HG03571 (cell line): Measurements from ENCODE around the gene CXorf66.
"Not testable (repeated sequence)": the region's sequence is repeated elsewhere in the genome, so short reads cannot be mapped to it uniquely, and the experiment has no call there.

Experiments
- ATAC-seq: cut with Tn5 transposase; IDR thresholded peaks from one replicate; pipeline ENCODE4 v1.9.1; 2021; ENCODE audit not compliant: unreplicated experiment

The CXorf66 gene, protein sequence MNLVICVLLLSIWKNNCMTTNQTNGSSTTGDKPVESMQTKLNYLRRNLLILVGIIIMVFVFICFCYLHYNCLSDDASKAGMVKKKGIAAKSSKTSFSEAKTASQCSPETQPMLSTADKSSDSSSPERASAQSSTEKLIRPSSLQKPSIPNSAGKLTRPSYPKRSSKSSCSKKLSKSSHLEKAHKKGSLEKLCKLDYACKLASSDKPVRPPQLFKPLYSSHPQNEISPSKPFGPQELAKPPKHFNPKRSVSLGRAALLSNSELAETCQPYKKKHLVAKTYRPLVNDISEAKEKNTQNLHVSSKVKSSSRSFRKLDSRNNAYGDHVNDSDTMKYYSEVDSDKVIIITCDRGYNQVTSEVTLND

DNA sequence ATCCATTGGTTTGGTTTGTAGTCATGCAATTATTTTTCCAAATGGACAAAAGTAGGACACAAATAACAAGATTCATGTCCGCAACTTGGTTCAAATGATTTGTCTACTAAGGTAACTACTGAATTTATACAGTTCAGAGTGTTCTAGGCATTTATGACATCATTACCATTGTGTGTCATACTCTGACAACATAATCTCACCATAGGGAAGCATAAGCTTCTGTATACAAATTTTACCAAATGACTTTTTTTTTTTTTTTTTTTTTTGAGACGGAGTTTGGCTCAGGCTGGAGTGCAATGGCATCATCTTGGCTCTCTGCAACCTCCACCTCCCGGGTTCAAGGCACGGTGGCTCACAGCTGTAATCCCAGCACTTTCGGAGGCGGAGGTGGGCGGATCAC lies at the start of gene CXorf66:
TSS of gene CXorf66 (minus strand) at position 101 of the 400 bp plus-strand sequence. CDS start at position 76, 25 bp downstream.
- no peak for ATAC-seq

DNA sequence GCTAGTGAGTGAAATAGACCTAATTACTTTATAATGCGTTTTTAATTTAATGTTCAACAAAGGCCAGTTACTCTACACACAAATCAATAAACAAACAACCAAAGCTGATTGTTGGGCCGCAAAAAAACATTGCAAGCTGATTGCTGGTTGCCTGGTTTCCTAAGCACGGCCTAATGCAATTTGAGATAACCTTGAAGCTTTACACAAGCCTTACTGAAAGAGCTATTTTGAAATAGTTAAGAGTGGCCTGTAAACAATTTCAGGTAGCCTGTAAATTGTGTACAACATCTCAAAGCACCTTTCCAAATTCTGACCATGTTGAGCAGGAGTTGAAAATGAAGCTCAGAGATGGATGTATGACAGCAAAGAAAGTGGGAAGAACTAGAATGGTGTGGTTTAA lies 17.5 kb upstream of the CXorf66 start:
- no peak for ATAC-seq

DNA sequence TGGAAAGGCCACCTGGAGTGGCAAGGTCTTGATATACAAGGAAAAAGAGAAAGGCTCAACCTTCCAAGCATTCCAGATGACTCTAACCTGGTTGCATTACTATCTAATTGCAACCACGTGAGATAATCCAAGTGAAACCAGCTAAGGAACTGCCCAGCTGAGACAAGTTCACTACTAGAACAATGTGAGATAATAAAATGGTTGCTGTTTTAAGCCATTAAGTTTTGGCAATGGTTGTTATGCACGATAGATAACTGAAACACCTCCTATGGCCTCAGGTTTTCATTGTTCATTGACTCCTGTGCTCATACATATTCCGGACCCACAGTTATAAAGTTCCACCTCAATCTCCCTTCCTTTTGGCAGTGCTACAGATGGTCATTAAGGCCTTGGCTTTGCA lies 9.2 kb upstream of the CXorf66 start:
- ATAC-seq = no peak

DNA sequence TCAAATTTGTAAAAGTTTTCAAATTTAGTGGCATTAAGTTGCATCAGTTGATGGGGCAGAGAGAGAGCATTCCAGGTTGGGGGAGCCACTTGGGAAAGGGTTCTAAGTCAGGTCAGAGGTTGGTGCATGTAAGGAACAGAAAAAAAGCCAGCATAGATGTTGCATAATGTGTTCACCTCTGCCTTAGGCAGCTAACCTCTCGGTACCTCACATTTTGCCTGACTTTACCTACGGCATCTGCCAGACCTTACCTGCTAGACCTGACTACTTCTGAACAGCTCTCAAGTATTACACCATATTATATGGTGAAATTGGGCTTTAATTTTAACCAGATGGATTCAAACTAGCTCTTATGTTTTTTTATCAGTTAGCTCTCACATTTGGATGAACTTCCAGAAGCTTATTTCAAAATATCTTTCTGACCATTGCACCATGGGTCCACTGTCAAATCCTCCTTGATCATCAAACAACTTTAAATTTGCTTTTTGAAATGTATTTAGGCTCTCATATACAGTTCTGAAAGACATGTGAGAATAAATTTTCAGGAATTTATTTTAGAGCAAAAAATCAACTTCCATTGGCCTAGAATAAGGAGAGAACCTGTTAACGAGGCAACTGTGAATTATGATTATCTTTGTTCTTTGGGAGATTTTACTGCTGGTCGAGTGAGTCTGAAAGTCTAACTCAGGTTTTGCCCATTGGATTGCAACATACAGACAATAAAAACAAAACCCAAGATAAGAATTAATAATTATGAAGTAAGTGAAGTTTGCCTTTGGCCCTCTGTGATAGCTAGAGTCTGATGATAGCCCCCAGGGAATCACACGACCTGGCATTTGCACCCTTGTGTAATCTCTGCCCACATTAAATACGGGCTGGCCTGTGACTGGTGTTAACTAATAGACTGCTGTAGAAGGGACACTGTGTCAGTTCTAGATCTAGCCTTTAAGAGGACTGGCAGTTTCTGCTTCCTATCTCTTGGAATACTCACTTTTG lies 7.6 kb upstream of the CXorf66 start:
- ATAC-seq = no peak

DNA sequence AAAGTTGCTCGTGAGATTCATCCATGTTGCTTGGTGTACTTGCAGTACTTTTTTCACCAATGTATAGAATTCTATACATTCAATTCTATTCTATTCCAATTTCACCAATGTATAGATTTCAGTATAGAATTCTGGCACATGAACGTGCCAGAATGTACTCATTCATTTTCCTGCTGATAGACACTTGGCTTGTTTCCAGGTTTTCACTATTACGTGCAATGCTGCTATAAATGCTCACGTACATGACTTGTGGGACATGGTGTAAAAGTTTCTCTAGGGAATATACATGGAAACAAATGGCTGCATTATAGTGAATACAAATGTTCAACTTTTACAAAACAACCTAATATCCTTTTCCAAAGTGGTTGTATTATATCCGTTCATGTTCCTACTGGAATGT lies 6.8 kb upstream of the CXorf66 start:
- no peak for ATAC-seq

DNA sequence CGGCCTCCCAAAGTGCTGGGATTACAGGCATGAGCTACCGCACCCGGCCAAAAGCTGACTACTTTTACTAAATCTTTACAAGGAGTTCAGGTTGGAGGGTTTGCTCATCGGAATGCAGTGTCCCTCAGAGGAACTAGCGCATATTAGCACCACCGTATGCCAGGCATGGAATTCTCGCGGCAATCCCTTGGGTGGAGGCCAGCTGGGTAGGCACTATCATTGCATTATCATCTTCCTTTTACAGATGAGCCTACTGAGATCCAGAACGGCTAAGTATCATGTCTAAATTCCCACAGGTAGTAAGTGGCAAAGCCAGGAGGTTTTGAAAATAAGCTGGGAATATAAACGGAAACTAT lies 6.1 kb upstream of the CXorf66 start:
- ATAC-seq = no peak

DNA sequence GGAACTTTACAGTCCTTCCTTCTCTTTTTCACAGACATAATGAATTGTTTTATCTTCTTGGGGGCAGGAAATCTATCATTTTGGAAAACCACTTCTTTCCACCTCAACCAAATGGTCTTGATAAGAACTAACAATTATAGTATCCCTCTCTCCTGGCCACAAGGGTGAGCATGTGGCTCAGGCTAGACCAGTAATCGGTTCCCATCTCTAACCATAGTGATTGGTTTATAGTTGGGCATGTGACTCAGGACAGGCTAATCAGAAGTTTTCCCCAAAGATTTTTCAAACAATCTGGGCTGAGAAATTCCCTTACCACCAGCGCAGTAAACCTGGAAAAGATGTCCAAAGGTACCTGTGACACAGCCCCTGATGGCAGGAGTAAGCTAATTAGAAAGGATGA lies 4.0 kb upstream of the CXorf66 start:
- no peak for ATAC-seq

DNA sequence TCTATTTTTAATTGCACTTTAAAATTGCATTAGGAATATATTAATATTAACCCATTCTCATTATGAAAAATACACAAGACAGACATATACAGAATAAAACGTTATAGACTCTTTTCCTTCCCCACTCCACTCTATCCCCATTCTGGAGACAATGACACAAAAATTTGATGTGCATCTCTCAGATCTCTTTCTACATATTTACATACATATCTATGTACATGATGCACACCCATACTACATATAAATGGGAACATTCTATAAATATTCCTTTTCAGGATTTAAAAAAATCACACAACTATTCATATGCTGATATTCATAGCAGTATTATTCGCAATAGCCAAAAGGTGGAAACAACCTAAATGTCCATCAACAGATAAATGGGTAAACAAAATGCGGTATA lies 2.4 kb upstream of the CXorf66 start:
- ATAC-seq = no peak

DNA sequence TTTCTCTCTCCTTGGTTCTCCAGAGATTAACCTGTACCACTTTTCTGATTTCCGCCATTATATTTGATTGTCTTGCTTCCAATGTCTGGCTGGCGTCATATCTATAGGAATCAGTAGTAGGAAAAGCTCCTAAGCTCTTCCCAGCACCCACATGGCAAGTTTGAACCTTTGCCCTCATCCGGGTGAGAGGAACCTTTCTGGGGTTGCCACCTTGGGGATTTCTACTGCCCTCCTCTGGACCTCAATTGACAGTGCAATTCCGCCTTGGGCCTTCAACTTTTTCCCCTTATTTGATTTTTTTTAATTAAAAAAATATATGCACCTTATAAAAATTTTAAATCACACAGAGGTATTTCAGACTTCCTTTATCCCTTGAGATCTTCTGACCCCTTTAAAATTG lies 2.0 kb upstream of the CXorf66 start:
- ATAC-seq = no peak

DNA sequence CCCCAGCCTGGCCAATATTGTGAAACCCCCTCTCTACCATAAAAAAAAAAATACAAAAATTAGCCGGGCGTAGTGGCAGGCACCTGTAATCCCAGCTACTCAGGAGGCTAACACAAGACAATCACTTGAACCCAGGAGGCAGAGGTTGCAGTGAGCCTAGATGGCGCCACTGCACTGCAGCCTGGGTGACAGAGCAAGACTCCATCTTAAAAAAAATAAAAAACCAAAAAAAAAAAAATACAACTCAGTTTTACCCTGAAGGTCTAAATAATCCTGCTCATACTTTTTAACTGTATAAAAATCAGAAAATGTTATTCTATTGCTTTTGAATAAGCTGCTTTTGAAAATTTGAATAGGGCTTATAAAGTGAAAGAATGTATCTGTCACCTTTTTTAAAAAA lies 838 bp upstream of the CXorf66 start:
- not testable (repeated sequence) for ATAC-seq

DNA sequence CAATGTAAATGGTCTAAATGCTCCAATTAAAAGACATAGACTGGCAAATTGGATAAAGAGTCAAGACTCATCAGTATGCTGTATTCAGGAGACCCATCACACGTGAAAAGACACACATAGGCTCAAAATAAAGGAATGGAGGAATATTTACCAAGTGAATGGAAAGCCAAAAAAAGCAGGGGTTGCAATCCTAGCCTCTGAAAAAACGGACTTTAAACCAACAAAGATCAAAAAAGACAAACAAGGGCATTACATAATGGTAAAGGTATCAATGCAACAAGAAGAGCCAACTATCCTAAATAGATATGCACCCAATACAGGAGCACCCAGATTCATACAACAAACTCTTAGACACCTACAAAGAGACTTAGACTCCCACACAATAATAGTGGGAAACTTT lies 4.2 kb downstream of the CXorf66 start:
- not testable (repeated sequence) for ATAC-seq

DNA sequence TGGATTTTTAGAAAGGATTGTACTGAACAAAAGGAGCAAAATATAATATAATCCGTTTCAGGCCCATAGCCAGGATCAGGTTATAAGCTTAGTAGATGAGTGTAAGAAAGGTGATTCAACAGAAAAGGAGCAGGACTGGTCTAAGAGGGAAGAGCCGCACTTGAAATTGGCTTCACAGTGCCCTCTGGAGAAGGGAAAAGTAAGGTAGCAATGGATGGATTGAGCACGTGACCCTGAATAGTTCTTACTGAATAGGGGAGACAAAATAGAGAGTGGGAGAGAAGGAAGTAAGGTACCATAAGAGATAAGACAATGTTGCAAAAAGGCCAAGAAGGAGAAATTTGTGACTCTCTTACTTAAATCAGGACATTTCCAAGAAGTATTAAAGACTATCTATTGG lies 15.6 kb downstream of the CXorf66 start:
- ATAC-seq = no peak

DNA sequence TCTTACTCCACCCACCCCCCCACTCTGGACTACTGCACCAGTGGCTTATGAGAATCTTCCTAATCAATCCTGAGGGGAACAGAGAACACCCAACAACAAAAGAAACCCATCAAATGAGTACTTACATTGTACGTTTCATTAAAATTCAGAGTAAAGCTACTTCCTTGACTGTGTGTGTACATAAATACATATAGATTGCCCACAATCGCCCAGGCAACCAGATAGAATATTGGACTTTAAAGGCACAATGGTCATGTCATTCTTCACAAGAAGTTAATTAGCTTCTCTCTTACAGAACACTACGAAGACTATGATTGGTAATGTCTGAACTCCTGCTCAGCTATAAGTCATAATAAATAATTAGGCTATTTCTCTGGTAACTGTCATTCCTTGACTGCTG lies 20.2 kb downstream of the CXorf66 start:
- ATAC-seq = no peak

DNA sequence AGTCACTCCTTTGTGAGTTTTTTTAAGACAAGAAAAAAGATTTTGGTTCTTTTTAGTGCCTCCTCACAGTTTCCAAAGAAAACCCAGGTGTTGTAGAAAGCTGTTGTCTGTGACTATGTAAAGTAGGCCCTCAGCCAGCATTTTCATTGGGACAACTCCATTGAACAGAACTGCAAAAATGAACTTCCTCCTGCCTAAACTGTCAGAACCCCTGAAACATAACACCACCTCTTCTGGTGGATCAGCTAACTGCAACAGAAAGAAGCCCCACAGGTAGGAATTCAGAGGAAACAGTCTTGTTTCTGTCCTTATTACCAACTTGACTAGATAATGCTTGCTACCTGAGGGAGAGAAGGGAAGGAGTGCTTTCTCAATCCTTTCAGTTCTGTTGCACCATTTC lies 29.1 kb downstream of the CXorf66 start:
- ATAC-seq = no peak

DNA sequence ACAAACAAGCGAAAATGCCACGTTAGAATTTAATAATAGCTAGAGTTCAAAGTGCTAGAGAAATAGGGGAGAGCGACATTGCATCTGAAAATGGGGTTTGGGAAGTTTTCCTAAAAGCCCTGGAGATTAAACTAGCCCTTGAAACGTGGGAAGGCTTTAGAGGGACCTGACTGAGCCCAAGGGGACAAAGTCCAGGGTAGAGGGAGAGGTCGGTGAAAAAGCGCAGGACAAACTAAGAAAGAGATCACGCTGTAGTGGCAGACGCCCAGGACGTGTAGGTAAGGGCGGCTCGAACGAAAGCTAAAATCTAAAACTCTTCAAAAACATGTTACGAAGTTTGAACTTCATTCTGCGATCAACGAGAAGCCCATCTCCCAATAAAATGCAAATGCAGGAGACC lies 31.4 kb downstream of the CXorf66 start:
- no peak for ATAC-seq

DNA sequence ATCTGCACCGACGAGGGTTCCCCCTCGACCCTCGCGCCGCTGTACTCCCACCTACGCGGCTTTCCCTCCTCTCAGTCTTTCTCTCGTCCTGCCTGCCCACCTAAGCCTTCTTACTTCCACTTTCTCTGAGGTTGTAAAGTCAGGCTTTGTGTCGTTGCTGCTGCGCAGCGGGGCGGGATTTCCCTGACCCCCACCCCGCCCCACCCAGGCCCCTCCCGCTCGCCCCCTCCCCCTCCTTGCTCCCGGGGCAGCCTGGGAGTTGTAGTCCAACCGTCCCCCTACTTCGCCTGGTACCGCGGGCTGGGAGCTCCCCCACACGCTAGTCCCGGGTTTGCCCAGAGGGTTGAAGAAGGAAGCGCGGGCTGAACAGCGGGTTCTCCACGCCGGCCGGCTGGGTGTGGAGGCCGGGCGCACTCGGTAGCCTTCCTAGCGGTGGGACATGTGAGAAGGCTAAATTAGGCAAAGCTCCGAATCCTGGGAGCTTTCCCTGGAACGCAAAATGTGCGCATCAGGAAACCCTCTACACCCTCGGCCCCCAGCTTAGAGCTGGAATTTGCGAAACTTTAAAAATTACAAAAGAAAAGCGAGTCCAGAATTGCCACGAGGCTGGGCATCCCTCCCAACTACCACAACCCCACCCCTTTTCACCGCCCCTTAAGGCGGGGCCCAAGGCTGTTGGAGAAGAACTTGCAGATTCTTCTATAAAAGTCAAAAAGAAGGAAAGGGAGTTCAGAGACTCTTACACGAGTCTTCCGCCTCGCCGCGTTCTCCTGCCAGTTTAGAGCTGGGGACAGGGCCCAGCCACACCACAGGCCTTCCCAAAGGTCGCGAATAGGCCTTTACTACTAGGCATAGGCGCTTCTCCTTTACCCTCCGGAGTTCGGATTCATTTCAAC lies 32.2 kb downstream of the CXorf66 start, which contains the start of gene ATP11C:
TSS of gene ATP11C (minus strand) at position 153 of the 896 bp plus-strand sequence. CDS start 1,011 bp downstream, outside the sequence.
- peak; percentile 75 for ATAC-seq

DNA sequence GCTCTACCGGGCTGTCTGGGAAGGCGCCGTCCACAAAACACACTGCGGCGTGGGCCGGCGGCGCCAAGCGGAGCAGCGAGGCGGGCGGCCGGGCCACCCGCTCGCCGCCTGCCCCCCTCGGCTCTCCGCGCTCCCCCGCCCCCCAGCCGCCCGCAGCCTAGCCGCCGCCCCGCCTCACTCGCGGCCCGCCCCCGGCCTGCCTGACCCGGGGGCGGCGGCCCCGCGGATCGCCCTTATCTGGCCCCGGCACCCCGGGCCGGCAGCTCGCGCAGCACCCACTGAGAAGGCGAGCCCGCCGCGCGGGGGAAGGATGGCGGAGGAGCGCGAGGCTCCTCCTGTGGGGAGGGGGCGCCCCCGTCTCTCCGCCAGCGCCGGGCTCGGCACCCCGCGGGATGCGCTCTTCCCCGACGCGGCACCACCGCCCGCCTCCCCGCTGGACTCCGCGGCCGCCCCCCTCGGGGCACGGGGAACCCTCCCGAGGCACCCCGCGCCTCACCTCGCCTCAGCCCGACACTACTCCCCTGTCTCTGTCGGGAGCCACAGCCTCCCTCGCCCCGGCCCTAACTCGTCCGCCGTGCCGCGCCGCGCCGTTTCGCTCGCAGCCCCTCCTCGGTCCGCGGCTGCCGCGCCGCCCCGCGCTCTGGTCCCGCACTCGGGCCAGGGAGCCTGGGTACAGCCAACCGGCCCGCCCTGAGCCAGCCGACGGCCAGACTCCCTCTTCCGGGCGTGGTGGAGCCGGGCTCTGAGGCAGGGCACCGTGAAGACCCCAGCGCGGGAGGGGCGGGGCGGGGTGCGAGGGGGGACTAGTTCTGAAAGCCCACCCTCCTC lies 33.0 kb downstream of the CXorf66 start:
- ATAC-seq = peak; percentile 41

DNA sequence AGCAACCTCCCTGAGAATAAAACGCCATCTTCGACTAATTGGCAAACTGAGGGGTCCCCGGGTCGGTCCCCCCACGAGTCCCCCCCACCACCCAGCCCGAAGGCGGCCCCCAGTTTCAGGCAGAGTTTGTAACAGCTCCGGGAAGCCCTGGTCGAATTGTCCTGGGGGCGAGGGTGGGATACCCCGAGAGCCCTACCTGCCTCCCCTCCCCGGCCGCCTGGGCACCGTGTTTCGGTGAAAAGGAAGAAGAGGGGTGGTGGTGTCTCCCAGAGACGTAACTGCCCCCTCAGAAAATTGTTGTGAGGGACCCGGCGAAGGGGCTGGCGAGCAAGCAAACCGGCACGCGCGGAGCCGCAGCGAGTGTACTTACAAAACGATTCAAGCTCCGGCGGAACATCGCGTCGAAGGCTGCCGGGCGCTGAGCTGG lies 33.7 kb downstream of the CXorf66 start:
- no peak for ATAC-seq

DNA sequence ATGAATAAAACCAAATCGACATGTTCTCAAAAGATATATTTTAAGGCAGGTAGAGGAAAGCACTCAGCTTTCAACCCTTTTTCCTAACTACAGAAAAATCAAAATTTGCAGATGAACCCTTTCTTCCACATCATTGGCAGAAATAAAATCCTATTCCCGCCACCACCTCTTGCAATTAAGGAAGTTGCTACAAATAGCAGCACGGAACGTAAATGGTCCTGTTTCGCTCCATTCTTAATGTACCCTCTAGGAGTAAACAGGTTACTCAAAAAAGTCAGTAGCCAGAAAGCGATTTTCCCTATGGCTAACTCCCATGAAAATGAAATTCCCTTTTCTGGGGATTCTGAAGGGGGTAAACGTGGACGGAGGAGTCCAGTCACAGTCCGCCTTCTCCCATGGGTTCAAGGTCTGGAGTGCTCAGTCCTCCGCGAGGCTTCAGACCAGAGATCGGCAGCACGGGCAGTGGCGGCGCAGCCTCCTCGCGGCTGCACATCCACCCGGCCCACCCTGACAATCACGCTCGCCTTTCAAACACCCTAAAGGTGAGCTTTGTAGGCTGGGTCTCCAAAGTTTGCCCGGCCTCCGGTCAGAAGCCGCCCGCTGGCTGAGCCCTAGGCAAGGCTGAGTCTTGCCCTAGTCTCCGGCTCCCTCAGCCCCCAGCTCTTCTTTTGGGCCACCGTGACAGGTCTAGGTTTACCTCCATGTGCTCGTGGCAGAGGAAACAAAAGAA lies 34.2 kb downstream of the CXorf66 start:
- no peak for ATAC-seq
